CD4-positive, alpha-beta T cell treated with Interleukin-12 subunit alpha and Interleukin-12 subunit beta, for 1 hour (primary cell): Measurements from ENCODE around the gene CSF1.
A peak's percentile ranks its signal among the peaks of the same experiment; 100 is the strongest.

Experiments
- DNase-seq: peaks from one replicate; pipeline ENCODE4 v3.0.0-alpha.2; 2020

The CSF1 gene

GRCh38 chr1:109901524-109902145, 9.0 kb upstream of the CSF1 start:
- no peak for DNase-seq

DNA sequence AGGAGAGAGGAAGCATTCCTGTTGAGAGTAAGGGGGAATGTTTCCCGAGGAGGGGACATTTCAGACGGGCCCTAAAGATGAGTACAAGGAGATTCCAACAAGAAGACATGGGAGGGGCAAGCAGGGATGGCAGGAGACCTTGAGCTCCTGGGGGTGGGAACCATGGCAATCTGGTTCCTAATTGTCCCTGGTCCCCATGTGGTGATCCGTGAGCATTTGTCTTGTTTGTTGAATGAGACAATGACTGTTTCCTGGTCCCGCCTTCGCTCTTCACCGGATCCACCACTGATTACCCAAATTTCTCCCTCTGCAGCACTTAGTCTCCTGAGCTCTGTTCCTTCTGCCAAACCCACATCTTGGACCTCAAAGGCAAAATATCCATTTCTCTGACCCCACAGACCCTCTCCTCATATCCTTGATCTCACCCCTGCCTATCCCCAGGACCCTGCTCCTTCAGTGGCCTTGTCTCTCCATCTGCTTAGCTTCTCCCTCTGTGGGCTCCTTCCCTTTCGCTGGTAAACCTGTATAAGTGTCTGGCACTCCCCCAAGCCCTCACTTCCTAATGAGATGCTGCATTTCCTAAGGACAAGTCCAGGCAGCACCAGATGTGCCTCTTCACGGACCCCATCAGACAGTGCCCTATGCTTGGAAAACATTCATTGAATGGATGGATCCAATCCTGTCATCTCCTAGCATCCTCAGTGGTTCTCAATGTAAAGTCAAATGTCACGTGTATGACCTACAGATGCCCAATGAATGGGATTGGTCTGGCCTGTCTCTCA, 8.3 kb upstream of the CSF1 start:
- DNase-seq: no peak

GRCh38 chr1:109903376-109903930, 7.2 kb upstream of the CSF1 start:
- no peak for DNase-seq

DNA sequence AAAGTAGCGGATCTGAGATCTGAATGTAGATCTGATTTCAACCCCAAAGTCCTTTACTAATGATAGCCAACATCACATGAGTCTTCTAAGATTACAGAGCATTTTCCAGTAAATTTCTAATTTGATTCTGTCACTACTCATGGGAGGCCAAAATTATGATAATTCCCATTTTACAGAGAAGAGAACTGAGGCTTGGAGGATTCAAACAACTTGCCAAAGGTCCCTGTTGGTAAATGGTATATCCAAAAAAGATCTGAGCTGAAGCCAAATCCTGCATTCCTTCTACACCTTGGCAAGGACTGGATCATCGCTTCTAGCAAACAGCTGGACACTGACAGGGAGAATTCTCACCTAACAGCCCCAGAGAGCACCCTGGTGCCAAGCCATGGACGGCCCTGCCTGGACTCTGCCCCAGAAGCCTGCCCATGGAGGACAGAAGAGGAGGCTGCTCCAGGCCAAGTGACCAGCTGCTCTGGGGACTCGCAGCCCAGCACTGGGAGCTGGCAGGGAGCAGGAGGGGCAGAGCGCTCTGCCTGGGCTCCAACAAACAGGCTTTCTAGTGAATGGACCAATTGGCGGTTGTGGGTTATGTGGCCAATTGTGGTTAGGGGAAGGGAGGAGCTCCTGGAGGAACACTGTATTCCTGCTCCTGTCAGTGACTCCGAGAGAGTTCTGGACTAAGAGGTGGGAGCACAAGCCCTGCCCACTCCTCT, 6.4 kb upstream of the CSF1 start:
- DNase-seq: no peak

- DNase-seq: no peak
Observed at GRCh38 chr1:109905491-109905890, 5.2 kb upstream of the CSF1 start.

GRCh38 chr1:109906160-109906838, 4.3 kb upstream of the CSF1 start:
- peak; percentile 76 for DNase-seq

DNA sequence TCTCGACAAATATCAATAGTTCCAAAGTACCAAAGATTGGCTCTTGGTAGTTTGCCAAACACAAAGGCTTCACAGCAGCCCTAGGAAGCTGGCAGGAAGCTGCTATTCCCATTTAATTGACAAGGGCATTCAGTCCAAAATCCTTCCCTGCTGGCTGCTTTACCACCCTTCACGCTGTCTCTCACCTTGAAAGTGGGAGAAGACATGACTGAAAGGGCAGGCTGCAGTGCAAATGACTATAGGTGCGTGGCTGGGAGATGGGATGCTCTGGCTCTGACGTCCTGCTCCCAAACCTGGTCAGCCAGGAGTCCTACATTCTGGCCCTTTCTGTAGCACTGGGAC, 3.8 kb upstream of the CSF1 start:
- no peak for DNase-seq

- DNase-seq: no peak
Observed at GRCh38 chr1:109907190-109907774, 3.4 kb upstream of the CSF1 start.

DNA sequence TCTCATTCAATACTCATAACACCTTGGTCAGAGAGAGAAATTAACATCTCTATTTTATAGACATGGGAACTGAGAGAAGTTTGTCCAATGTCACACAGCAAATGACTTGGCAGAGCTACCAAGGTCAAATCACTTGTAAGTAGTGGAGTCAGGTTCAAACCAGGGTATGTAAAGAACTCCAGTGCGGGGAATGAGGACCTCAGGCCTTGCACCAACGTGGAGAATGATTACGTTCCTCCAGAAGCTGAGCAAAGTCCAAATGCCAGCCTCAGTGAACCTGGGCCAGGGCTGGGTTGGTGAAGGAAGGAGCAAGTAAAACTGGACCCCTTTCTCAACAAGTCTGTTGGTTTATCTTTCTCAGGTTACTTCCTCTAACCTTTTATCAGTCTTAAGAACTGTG, 1.8 kb upstream of the CSF1 start:
- DNase-seq: no peak

GRCh38 chr1:109909561-109909960, 1.1 kb upstream of the CSF1 start:
- no peak for DNase-seq

DNA sequence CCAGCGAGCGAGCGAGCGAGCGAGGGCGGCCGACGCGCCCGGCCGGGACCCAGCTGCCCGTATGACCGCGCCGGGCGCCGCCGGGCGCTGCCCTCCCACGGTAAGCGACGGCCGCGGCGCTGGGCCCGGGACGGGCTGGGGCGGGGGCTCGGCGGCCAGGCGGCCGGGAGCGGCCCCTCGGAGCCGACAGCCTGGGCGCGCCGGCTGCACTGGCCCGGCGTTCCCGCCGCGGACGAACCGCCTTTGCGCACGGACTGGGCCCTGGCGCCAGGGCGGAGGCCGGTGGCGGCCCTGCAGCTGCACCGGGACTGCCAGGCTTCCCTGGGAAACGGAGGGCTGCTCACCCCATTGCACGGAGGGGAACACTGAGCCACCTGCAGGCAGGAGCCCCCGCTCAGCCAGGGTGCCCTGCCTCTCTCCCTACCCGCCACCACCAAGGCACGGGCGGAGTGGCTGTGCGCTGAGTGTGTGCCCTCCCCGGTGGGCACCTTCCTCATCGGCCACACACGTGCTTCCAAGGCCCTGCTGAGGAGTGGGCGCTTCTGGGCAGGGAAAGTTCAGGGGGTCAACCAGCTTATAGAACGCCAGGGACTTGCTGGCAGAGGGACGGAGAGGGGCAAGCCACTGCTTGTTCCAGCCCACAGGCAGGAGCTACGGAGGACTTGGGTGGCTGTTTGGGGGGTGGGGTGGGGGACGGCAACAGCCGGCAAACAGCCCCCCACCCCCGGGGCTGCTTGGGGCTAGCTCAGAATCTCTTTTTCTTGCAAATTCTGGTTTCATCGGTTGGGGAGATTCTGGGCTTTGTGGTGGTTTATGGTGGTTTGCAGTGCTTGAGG, 532 bp downstream of the CSF1 start:
- peak; percentile 27 for DNase-seq

- no peak for DNase-seq
Observed at GRCh38 chr1:109912214-109912861, 1.7 kb downstream of the CSF1 start.

DNA sequence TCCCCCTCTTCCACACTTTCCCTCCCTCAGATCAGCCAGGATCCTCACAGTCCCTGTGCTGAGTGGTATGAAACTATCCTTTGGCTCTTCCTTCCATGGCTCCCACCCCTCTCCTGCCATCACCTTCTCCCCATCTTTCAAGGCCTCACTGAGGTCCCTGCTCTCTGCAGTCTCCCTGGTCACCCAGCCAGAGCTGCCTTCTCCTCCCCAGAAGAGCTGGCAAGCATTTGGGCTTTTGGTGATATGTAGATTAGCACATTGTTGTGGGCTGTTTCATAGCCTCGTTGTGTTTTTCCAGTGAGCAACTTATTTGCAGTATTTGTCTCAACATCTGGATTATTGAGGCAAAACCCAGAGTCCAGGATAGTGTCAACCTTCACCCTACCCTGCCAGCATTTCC, 2.2 kb downstream of the CSF1 start:
- DNase-seq: no peak

GRCh38 chr1:109913360-109913879, 2.8 kb downstream of the CSF1 start:
- DNase-seq: no peak

DNA sequence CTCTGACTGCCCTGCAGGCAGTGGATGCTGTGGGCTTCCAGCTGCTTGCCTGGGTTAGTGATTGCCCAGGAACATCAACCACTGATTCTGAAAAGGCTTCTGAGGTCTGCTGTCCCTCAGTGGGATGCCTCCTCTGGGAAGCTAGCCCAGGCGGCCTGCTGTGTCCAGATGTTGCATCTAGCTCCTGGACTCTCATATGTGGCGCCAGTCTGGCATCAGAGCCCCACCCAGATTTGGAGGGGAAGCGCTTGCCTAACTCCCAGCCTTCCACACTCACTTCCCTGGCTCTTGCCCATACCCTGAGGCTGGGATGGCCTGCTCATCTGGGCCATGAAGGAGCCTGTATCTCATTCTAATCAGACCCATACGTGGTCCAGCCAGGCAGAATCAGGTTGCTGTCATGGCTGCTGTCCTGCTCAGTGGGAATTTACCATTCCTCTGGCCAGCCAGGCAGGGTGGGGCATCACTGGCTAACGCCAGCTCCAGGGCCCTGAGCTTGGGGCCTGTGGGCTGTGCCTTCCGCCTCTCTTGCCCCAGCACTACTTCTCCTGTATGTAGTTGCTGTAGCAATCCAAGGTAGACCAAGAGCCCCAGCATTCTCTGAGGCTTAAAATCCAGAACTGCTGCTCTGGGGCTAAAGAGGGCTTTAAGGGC, 4.1 kb downstream of the CSF1 start:
- DNase-seq: no peak

DNA sequence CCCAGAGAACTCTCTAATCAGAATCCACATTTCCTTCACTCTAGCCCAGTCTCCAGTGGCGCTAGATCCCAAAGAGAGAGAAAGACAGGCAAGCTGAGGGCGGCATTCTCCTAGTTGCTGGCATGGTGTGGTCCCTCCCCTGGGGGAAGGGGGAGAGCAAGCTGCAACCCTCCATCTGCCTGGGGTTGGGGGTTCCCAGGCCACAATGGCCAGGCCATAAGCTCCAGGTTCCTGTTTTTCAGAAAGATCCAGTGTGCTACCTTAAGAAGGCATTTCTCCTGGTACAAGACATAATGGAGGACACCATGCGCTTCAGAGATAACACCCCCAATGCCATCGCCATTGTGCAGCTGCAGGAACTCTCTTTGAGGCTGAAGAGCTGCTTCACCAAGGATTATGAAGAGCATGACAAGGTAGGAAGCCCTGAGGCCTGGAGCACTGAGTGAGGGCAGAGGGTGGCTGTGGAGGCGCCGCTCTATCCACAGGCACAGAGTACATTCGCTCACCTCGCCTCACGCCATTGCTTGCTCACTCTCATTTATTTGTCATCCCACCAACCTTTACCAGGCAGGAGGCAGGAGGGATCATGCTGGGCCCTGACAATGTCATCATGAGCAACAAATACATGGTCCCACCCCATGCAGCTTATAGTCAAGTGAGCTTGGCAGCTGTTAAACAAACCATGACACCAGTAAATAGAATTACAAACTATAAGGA, 6.6 kb downstream of the CSF1 start:
- DNase-seq: no peak

GRCh38 chr1:109917768-109918606, 7.3 kb downstream of the CSF1 start:
- no peak for DNase-seq

GRCh38 chr1:109918671-109919070, 8.0 kb downstream of the CSF1 start:
- DNase-seq: no peak

- no peak for DNase-seq
Observed at GRCh38 chr1:109919303-109919702, 8.7 kb downstream of the CSF1 start.
